PFSK-1 (cell line): ENCODE data around the gene KAZN.

Source experiments
- FOXP2 ChIP-seq: optimal IDR thresholded peaks from 2 replicates; pipeline ENCODE3; 2011; ENCODE audit warnings: borderline replicate concordance, control low read depth, inconsistent platforms; ENCODE audit not compliant: insufficient read depth; ENCODE audit errors: extremely low read length, extremely low read depth
- TAF1 ChIP-seq: IDR thresholded peaks from 2 replicates; pipeline ENCODE4 v1.6.1; 2012; ENCODE audit warnings: low read length, control low read depth, borderline replicate concordance; ENCODE audit not compliant: insufficient read depth

DNA sequence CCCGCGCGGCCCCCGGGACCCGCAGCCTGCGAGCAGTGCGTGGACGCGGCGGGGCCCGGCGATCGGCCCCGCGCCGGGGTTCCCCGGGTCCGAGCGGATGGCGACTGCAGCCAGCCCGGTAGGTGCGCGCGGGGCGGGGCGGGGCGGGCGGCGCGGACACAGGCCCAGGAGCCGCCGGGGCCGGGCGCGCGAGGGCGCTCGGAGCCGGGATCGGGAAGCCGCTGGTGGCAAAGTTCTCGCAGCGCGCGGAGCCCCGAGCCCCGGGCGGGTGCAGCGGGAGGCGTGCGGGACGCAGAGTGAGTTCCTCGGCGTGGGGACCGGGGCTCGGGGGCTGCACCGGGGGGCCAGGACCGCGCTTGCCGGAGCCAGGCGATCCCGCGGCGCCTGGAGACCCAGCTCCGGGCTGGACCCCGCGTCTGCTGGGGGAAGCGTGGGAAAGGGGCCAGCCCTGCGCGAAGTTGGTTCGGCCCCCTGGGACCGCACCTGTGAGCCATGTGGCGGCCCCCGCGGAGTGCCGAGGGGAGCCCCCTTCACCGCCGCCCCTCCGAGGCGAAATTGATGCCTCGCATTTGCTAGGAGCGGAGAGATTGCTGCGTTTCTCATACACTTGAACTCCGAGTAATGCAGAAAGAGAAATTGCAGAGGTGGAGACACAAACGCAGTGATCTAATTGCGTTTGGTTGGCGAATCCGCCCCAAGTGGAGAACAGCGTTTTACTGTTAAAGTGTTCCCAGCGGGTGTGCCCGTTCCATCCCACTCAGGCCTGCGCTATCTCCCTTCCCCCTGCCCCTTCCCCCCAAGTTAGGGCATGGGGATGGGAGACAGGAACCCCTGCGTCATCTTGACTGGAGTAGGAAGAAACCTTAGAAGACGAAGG is 326.2 kb downstream of the KAZN start:
- TF ChIP-seq TAF1 (no peak), FOXP2 (no peak)
